Measurements from ENCODE around the gene DIRAS1. TPM values are rescaled to one million over a fixed set of nuclear protein-coding genes. Genes with fewer than 3 reads are reported as not detected.

DIRAS1 gene
- total and polyA plus RNA-seq, 2 experiments from 2014 or later: 2.8 to 18.6 TPM

GRCh38 chr19:2770055-2771013 lies 49.2 kb upstream of the DIRAS1 start (continued):
- no peak for TF ChIP-seq REST (IDR thresholded peaks at IDR 0.05; ENCODE audit: unreplicated experiment)
- TF ChIP-seq POLR2AphosphoS5 (IDR thresholded peaks at IDR 0.05; ENCODE audit: low read depth): no peak
- TF ChIP-seq STAT1 (IDR thresholded peaks at IDR 0.05; ENCODE audit: unreplicated experiment): no peak
- TF ChIP-seq CTCF (conservative IDR thresholded peaks at IDR 0.05; ENCODE audit: low read depth in 2 of 2): no peak
- no peak for TF ChIP-seq ZNF114 (CRISPR knock-in tag; IDR thresholded peaks at IDR 0.05)
- no peak for TF ChIP-seq NANOG (IDR thresholded peaks at IDR 0.05; ENCODE audit: borderline replicate concordance)
- TF ChIP-seq, protein P1, sequence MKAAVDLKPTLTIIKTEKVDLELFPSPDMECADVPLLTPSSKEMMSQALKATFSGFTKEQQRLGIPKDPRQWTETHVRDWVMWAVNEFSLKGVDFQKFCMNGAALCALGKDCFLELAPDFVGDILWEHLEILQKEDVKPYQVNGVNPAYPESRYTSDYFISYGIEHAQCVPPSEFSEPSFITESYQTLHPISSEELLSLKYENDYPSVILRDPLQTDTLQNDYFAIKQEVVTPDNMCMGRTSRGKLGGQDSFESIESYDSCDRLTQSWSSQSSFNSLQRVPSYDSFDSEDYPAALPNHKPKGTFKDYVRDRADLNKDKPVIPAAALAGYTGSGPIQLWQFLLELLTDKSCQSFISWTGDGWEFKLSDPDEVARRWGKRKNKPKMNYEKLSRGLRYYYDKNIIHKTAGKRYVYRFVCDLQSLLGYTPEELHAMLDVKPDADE (IDR thresholded peaks at IDR 0.05): no peak
- no peak for TF ChIP-seq JUNB (IDR thresholded peaks at IDR 0.05; ENCODE audit: unreplicated experiment)

DNA sequence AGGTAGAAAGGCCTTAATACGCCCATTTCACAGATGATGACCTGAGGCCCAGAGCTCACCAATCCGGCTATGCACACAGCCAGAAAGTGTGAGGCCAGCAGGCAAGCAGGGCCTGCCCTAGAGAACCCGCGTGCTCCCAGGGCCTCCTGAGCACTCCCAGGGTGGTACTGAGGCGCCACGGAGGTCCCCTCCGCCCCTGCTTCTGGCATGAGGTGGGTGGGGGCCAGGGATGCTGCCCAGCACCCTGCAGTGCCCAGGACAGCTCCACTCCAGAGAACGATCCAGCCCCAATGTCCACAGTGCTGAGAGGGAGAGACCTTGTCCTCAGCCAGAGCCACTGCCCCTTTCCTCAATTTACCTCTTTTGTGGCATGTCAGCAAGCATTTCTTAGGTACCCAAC lies 48.0 kb upstream of the DIRAS1 start:
- peaks cover 38% of the 10 kb centered on the region for H3K79me2 ChIP-seq (replicated peaks; ENCODE audit: insufficient read depth)
- Mint-ChIP-seq H3K36me3 (ENCODE audit: low read depth) (peaks cover 27% of the 10 kb centered on the region), H3K27me3 (ENCODE audit: insufficient read depth, low read depth, poor library complexity) (peaks cover 14% of the 10 kb centered on the region), H3K4me3 (no peak overlapping the region), H3K4me1 (no peaks in the 10 kb centered on the region), H3K27ac (no peak overlapping the region), H3K9me3 (no peaks in the 10 kb centered on the region)
- no peaks in the 10 kb centered on the region for H3F3A ChIP-seq (replicated peaks; ENCODE audit: low read depth)
- no peak overlapping the region for H3K27ac ChIP-seq (ENCODE audit: low read depth)
- peaks cover 13% of the 10 kb centered on the region; the same call in 1 of the 2 replicates for H4K20me1 ChIP-seq (replicated peaks; ENCODE audit: insufficient read depth)
- H3K9me2 ChIP-seq (ENCODE audit: insufficient read depth): no peaks in the 10 kb centered on the region
- H3K36me3 ChIP-seq (ENCODE audit: insufficient read depth): peaks cover 6% of the 10 kb centered on the region; the same call in 1 of the 2 replicates
- ATAC-seq (no peak), DNase-seq (ENCODE audit: low spot score) (no peak)
- H3K4me2 ChIP-seq: no peak overlapping the region
- no peaks in the 10 kb centered on the region for H3K27me3 ChIP-seq (ENCODE audit: insufficient read depth)
- no peak overlapping the region for H3K4me3 ChIP-seq
- no peaks in the 10 kb centered on the region for H3K4me1 ChIP-seq (ENCODE audit: insufficient read depth)
- H2AFZ ChIP-seq: no peak overlapping the region
- TF ChIP-seq JUNB (IDR thresholded peaks at IDR 0.05; ENCODE audit: unreplicated experiment): no peak
- TF ChIP-seq, protein P2, sequence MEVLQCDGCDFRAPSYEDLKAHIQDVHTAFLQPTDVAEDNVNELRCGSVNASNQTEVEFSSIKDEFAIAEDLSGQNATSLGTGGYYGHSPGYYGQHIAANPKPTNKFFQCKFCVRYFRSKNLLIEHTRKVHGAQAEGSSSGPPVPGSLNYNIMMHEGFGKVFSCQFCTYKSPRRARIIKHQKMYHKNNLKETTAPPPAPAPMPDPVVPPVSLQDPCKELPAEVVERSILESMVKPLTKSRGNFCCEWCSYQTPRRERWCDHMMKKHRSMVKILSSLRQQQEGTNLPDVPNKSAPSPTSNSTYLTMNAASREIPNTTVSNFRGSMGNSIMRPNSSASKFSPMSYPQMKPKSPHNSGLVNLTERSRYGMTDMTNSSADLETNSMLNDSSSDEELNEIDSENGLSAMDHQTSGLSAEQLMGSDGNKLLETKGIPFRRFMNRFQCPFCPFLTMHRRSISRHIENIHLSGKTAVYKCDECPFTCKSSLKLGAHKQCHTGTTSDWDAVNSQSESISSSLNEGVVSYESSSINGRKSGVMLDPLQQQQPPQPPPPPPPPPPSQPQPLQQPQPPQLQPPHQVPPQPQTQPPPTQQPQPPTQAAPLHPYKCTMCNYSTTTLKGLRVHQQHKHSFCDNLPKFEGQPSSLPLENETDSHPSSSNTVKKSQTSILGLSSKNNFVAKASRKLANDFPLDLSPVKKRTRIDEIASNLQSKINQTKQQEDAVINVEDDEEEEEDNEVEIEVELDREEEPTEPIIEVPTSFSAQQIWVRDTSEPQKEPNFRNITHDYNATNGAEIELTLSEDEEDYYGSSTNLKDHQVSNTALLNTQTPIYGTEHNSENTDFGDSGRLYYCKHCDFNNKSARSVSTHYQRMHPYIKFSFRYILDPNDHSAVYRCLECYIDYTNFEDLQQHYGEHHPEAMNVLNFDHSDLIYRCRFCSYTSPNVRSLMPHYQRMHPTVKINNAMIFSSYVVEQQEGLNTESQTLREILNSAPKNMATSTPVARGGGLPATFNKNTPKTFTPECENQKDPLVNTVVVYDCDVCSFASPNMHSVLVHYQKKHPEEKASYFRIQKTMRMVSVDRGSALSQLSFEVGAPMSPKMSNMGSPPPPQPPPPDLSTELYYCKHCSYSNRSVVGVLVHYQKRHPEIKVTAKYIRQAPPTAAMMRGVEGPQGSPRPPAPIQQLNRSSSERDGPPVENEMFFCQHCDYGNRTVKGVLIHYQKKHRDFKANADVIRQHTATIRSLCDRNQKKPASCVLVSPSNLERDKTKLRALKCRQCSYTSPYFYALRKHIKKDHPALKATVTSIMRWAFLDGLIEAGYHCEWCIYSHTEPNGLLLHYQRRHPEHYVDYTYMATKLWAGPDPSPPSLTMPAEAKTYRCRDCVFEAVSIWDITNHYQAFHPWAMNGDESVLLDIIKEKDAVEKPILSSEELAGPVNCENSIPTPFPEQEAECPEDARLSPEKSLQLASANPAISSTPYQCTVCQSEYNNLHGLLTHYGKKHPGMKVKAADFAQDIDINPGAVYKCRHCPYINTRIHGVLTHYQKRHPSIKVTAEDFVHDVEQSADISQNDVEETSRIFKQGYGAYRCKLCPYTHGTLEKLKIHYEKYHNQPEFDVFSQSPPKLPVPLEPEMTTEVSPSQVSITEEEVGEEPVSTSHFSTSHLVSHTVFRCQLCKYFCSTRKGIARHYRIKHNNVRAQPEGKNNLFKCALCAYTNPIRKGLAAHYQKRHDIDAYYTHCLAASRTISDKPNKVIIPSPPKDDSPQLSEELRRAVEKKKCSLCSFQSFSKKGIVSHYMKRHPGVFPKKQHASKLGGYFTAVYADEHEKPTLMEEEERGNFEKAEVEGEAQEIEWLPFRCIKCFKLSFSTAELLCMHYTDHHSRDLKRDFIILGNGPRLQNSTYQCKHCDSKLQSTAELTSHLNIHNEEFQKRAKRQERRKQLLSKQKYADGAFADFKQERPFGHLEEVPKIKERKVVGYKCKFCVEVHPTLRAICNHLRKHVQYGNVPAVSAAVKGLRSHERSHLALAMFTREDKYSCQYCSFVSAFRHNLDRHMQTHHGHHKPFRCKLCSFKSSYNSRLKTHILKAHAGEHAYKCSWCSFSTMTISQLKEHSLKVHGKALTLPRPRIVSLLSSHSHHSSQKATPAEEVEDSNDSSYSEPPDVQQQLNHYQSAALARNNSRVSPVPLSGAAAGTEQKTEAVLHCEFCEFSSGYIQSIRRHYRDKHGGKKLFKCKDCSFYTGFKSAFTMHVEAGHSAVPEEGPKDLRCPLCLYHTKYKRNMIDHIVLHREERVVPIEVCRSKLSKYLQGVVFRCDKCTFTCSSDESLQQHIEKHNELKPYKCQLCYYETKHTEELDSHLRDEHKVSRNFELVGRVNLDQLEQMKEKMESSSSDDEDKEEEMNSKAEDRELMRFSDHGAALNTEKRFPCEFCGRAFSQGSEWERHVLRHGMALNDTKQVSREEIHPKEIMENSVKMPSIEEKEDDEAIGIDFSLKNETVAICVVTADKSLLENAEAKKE (CRISPR knock-in tag; IDR thresholded peaks at IDR 0.05): no peak
- no peak for TF ChIP-seq CREB1 (CRISPR knock-in tag; IDR thresholded peaks at IDR 0.05; ENCODE audit: low read depth)

All from GM23338 (cell line).